Measurements from ENCODE around the gene SCG3.
"Not testable (repeated sequence)": the region's sequence is repeated elsewhere in the genome, so short reads cannot be mapped to it uniquely, and the experiment has no call there.

Gene SCG3
- 0 reads per million in 2 donors for total RNA-seq

GRCh38 chr15:51681303-51681963 is at the start of gene SCG3:
Gene SCG3 (plus strand): TSS chr15:51681503. CDS start chr15:51681756, 253 bp downstream.
- peak; percentile 10 for DNase-seq

- DNase-seq, result no peak
These were observed 46.6 kb upstream of the SCG3 start for GRCh38 chr15:51634591-51635198.

GRCh38 chr15:51641490-51642130 is 39.7 kb upstream of the SCG3 start:
- DNase-seq, result no peak

- DNase-seq, result no peak
These were observed 38.6 kb upstream of the SCG3 start for GRCh38 chr15:51642696-51643095.

- no peak for DNase-seq
These were observed 34.2 kb upstream of the SCG3 start for GRCh38 chr15:51647128-51647562.

GRCh38 chr15:51648101-51648500 is 33.2 kb upstream of the SCG3 start:
- not testable (repeated sequence) for DNase-seq

GRCh38 chr15:51648643-51649042 is 32.7 kb upstream of the SCG3 start:
- DNase-seq, result not testable (repeated sequence)

- no peak for DNase-seq
These were observed 31.4 kb upstream of the SCG3 start for GRCh38 chr15:51649659-51650521.

- no peak for DNase-seq
These were observed 29.1 kb upstream of the SCG3 start for GRCh38 chr15:51652084-51652668.

GRCh38 chr15:51655401-51656057 is 25.8 kb upstream of the SCG3 start:
- not testable (repeated sequence) for DNase-seq

GRCh38 chr15:51658664-51659063 is 22.6 kb upstream of the SCG3 start:
- DNase-seq, result no peak

GRCh38 chr15:51661072-51661471 is 20.2 kb upstream of the SCG3 start:
- DNase-seq, result no peak

GRCh38 chr15:51667478-51667877 is 13.8 kb upstream of the SCG3 start:
- DNase-seq, result no peak

- DNase-seq, result no peak
These were observed 12.9 kb upstream of the SCG3 start for GRCh38 chr15:51668446-51668845.

- DNase-seq, result no peak
These were observed 11.9 kb upstream of the SCG3 start for GRCh38 chr15:51669381-51669780.

GRCh38 chr15:51672155-51672687 is 9.1 kb upstream of the SCG3 start:
- no peak for DNase-seq

- no peak for DNase-seq
These were observed 8.1 kb upstream of the SCG3 start for GRCh38 chr15:51672913-51673857.

- no peak for DNase-seq
These were observed 6.1 kb upstream of the SCG3 start for GRCh38 chr15:51675234-51675633.

GRCh38 chr15:51677021-51677420 is 4.3 kb upstream of the SCG3 start:
- no peak for DNase-seq

- DNase-seq, result no peak
These were observed 3.9 kb upstream of the SCG3 start for GRCh38 chr15:51677452-51677851.

GRCh38 chr15:51678096-51678495 is 3.2 kb upstream of the SCG3 start:
- DNase-seq, result no peak
